SH-SY5Y (cell line): Measurements from ENCODE around the gene NANP.

ENCODE experiments used
- GATA2 ChIP-seq: IDR thresholded peaks from 2 replicates; pipeline ENCODE4 v1.6.1; 2011; ENCODE audit warnings: mild to moderate bottlenecking, low read depth, low read length
- GATA3 ChIP-seq: IDR thresholded peaks from 2 replicates; pipeline ENCODE4 v1.6.1; 2011; ENCODE audit warnings: low read depth, mild to moderate bottlenecking, low read length, moderate library complexity

The NANP gene

GRCh38 chr20:25623736-25624499 is at the start of gene NANP:
NANP (minus strand) TSS chr20:25624014; CDS start chr20:25623948, 66 bp downstream.
- TF ChIP-seq GATA2 (no peak), GATA3 (no peak)

GRCh38 chr20:25672659-25673235 is 48.9 kb upstream of the NANP start:
- no peak for TF ChIP-seq GATA2
- TF ChIP-seq GATA3: no peak

- no peak for TF ChIP-seq GATA2
- no peak for TF ChIP-seq GATA3
Observed at GRCh38 chr20:25669826-25670422, 46.1 kb upstream of the NANP start.

- TF ChIP-seq GATA2: no peak
- no peak for TF ChIP-seq GATA3
Observed at GRCh38 chr20:25668446-25668845, 44.6 kb upstream of the NANP start.

GRCh38 chr20:25659999-25660398 is 36.2 kb upstream of the NANP start:
- TF ChIP-seq GATA3: no peak
- TF ChIP-seq GATA2: no peak

GRCh38 chr20:25654487-25654886 is 30.7 kb upstream of the NANP start:
- no peak for TF ChIP-seq GATA3
- no peak for TF ChIP-seq GATA2

GRCh38 chr20:25644814-25645213 is 21.0 kb upstream of the NANP start:
- TF ChIP-seq GATA3 (no peak), GATA2 (no peak)

GRCh38 chr20:25643716-25644115 is 19.9 kb upstream of the NANP start:
- TF ChIP-seq GATA2: no peak
- TF ChIP-seq GATA3: no peak

GRCh38 chr20:25637247-25637646 is 13.4 kb upstream of the NANP start:
- TF ChIP-seq GATA3 (no peak), GATA2 (no peak)

- TF ChIP-seq GATA3 (no peak), GATA2 (no peak)
Observed at GRCh38 chr20:25632940-25633790, 9.4 kb upstream of the NANP start.

GRCh38 chr20:25629816-25630499 is 6.1 kb upstream of the NANP start:
- TF ChIP-seq GATA3 (no peak), GATA2 (no peak)

GRCh38 chr20:25626779-25627178 is 3.0 kb upstream of the NANP start:
- no peak for TF ChIP-seq GATA3
- no peak for TF ChIP-seq GATA2

- TF ChIP-seq GATA3: no peak
- no peak for TF ChIP-seq GATA2
Observed at GRCh38 chr20:25624500-25624939, 706 bp upstream of the NANP start.

GRCh38 chr20:25623225-25623735 is 534 bp downstream of the NANP start:
- no peak for TF ChIP-seq GATA3
- TF ChIP-seq GATA2: no peak
